ENCODE measurements around the gene GPR85.
"Not testable (repeated sequence)": the region's sequence is repeated elsewhere in the genome, so short reads cannot be mapped to it uniquely, and the experiment has no call there.

GPR85 gene

DNA sequence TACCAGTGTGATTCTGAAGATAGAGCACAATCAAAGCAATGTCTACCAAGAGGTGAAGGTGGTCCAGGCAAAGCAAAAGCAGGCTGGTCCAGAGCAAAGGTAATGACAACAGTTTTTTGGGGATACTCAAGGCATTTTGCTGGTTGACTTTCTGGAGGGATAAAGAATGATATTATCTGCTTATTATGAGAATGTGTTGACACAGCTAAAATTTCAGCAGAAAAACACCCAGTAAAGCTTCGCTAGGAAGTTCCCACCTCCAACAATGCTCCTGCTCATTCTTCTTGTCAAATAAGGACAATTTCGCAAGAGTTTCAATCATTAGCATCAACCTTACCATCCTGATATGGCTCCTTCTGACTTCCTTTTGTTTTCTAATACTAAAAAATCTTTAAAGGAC, 24.1 kb downstream of the GPR85 start:
- no peak overlapping the region for H2AFZ ChIP-seq (ENCODE audit: low read depth, low read length)
- no peak overlapping the region for H3K4me3 ChIP-seq (ENCODE audit: low read length)
- H3K36me3 ChIP-seq (ENCODE audit: insufficient read depth, low read length) = no peaks in the 10 kb centered on the region
- H3K4me1 ChIP-seq (ENCODE audit: insufficient read depth, low read length) = peaks cover 7% of the 10 kb centered on the region
- H3K27me3 ChIP-seq (ENCODE audit: insufficient read depth, low read length) = no peaks in the 10 kb centered on the region
- no peaks in the 10 kb centered on the region for H3K9me3 ChIP-seq (ENCODE audit: low read length)

GRCh38 chr7:113060100-113060499, 26.5 kb downstream of the GPR85 start:
- no peaks in the 10 kb centered on the region for H3K27me3 ChIP-seq (ENCODE audit: insufficient read depth, low read length)
- peaks cover 7% of the 10 kb centered on the region for H3K4me1 ChIP-seq (ENCODE audit: insufficient read depth, low read length)
- H3K9me3 ChIP-seq (ENCODE audit: low read length) = no peaks in the 10 kb centered on the region
- no peak overlapping the region for H3K4me3 ChIP-seq (ENCODE audit: low read length)
- no peaks in the 10 kb centered on the region for H3K36me3 ChIP-seq (ENCODE audit: insufficient read depth, low read length)
- H2AFZ ChIP-seq (ENCODE audit: low read depth, low read length) = no peak overlapping the region

DNA sequence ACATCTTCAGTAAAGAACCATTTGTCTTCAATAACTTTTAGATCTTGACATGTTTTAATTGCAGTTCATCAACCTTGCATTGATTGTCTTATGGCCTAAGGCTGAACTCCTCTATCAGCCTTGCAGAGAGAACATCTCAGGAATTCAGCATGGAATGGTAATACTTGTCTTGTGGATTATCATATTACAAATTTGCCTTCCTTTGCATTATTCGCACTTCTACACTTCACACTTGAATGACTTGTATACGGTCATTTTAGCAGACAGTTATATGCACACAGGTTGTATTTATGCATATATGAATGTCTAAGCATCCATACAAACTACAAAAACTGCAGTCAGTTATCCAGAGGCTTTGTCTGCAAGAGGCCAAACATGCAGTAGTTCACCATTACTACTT, 31.7 kb downstream of the GPR85 start:
- Histone ChIP-seq H3K4me1 (ENCODE audit: insufficient read depth, low read length) (peaks cover 7% of the 10 kb centered on the region), H3K27me3 (ENCODE audit: insufficient read depth, low read length) (no peaks in the 10 kb centered on the region), H2AFZ (ENCODE audit: low read depth, low read length) (no peak overlapping the region)

DNA sequence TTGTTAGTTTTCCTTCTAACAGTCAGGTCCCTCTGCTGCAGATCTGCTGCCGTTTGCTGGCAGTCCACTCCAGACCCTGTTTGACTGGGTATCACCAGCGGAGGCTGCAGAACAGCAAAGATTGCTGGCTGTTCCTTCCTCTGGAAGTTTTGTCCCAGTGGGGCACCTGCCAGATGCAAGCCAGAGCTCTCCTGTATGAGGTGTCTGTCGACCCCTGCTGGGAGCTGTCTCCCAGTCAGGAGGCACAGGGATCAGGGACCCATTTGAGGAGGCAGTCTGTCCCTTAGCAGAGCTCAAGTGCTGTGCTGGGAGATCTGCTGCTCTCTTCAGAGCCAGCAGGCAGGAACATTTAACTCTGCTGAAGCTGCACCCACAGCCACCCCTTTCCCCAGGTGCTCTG, 32.4 kb downstream of the GPR85 start:
- H3K4me3 ChIP-seq (ENCODE audit: low read length); H2AFZ ChIP-seq (ENCODE audit: low read depth, low read length); H3K27me3 ChIP-seq (ENCODE audit: insufficient read depth, low read length); H3K36me3 ChIP-seq (ENCODE audit: insufficient read depth, low read length); H3K9me3 ChIP-seq (ENCODE audit: low read length); H3K4me1 ChIP-seq (ENCODE audit: insufficient read depth, low read length): not testable (repeated sequence)

More for the DNA sequence above, 31.7 kb downstream of the GPR85 start:
- Histone ChIP-seq H3K4me3 (ENCODE audit: low read length) (no peak overlapping the region), H3K36me3 (ENCODE audit: insufficient read depth, low read length) (no peaks in the 10 kb centered on the region), H3K9me3 (ENCODE audit: low read length) (no peaks in the 10 kb centered on the region)

- H3K36me3 ChIP-seq (ENCODE audit: insufficient read depth, low read length); H3K4me3 ChIP-seq (ENCODE audit: low read length); H3K9me3 ChIP-seq (ENCODE audit: low read length); H3K4me1 ChIP-seq (ENCODE audit: insufficient read depth, low read length); H2AFZ ChIP-seq (ENCODE audit: low read depth, low read length); H3K27me3 ChIP-seq (ENCODE audit: insufficient read depth, low read length): not testable (repeated sequence)
These were observed 37.4 kb downstream of the GPR85 start for GRCh38 chr7:113049221-113049620.

GRCh38 chr7:113046453-113046852, 40.2 kb downstream of the GPR85 start:
- H3K27me3 ChIP-seq (ENCODE audit: insufficient read depth, low read length) = no peaks in the 10 kb centered on the region
- H3K4me3 ChIP-seq (ENCODE audit: low read length) = no peak overlapping the region
- H3K9me3 ChIP-seq (ENCODE audit: low read length) = no peaks in the 10 kb centered on the region
- H3K4me1 ChIP-seq (ENCODE audit: insufficient read depth, low read length) = no peaks in the 10 kb centered on the region
- no peak overlapping the region for H2AFZ ChIP-seq (ENCODE audit: low read depth, low read length)
- H3K36me3 ChIP-seq (ENCODE audit: insufficient read depth, low read length) = no peaks in the 10 kb centered on the region

- Histone ChIP-seq H3K9me3 (ENCODE audit: low read length) (no peaks in the 10 kb centered on the region), H3K4me1 (ENCODE audit: insufficient read depth, low read length) (no peaks in the 10 kb centered on the region), H3K27me3 (ENCODE audit: insufficient read depth, low read length) (no peaks in the 10 kb centered on the region), H3K36me3 (ENCODE audit: insufficient read depth, low read length) (no peaks in the 10 kb centered on the region), H3K4me3 (ENCODE audit: low read length) (no peak overlapping the region), H2AFZ (ENCODE audit: low read depth, low read length) (no peak overlapping the region)
These were observed 41.2 kb downstream of the GPR85 start for GRCh38 chr7:113045379-113045778.

GRCh38 chr7:113044394-113044793, 42.2 kb downstream of the GPR85 start:
- no peaks in the 10 kb centered on the region for H3K27me3 ChIP-seq (ENCODE audit: insufficient read depth, low read length)
- no peaks in the 10 kb centered on the region for H3K36me3 ChIP-seq (ENCODE audit: insufficient read depth, low read length)
- no peaks in the 10 kb centered on the region for H3K9me3 ChIP-seq (ENCODE audit: low read length)
- H3K4me1 ChIP-seq (ENCODE audit: insufficient read depth, low read length) = no peaks in the 10 kb centered on the region
- no peak overlapping the region for H2AFZ ChIP-seq (ENCODE audit: low read depth, low read length)
- H3K4me3 ChIP-seq (ENCODE audit: low read length) = no peak overlapping the region

GRCh38 chr7:113040849-113041248, 45.8 kb downstream of the GPR85 start:
- no peak overlapping the region for H2AFZ ChIP-seq (ENCODE audit: low read depth, low read length)
- no peaks in the 10 kb centered on the region for H3K9me3 ChIP-seq (ENCODE audit: low read length)
- no peaks in the 10 kb centered on the region for H3K27me3 ChIP-seq (ENCODE audit: insufficient read depth, low read length)
- H3K4me3 ChIP-seq (ENCODE audit: low read length) = no peak overlapping the region
- H3K4me1 ChIP-seq (ENCODE audit: insufficient read depth, low read length) = peaks cover 3% of the 10 kb centered on the region
- H3K36me3 ChIP-seq (ENCODE audit: insufficient read depth, low read length) = no peaks in the 10 kb centered on the region

GRCh38 chr7:113033959-113034358, 52.7 kb downstream of the GPR85 start:
- Histone ChIP-seq H3K27me3 (ENCODE audit: insufficient read depth, low read length) (no peaks in the 10 kb centered on the region), H3K4me1 (ENCODE audit: insufficient read depth, low read length) (peaks cover 3% of the 10 kb centered on the region), H3K36me3 (ENCODE audit: insufficient read depth, low read length) (no peaks in the 10 kb centered on the region), H3K4me3 (ENCODE audit: low read length) (no peak overlapping the region), H2AFZ (ENCODE audit: low read depth, low read length) (no peak overlapping the region), H3K9me3 (ENCODE audit: low read length) (no peaks in the 10 kb centered on the region)
